GM20431 (cell line): ENCODE results near the gene GRIN2B.

Experiments
- in situ Hi-C: fragments of 300-500 bp; cut with MseI, MboI; formaldehyde crosslinking; loops from one replicate; pipeline ENCODE4 v1.15.0; 2020; ENCODE audit warnings: low sequenced_read_pairs; ENCODE audit not compliant: unreplicated experiment

The GRIN2B gene

GRCh38 chr12:13981296-13981962, at the start of gene GRIN2B:
GRIN2B (minus strand) TSS chr12:13981602; CDS start chr12:13866208, 115,394 bp downstream.
- in situ Hi-C loops, result no loop called here

GRCh38 chr12:14026537-14026936, 45.1 kb upstream of the GRIN2B start:
- in situ Hi-C loops, result no loop called here

GRCh38 chr12:14024591-14024990, 43.2 kb upstream of the GRIN2B start:
- in situ Hi-C loops, result no loop called here

GRCh38 chr12:14018080-14018479, 36.7 kb upstream of the GRIN2B start:
- in situ Hi-C loops, result no loop called here

GRCh38 chr12:14010989-14011388, 29.6 kb upstream of the GRIN2B start:
- in situ Hi-C loops, result no loop called here

GRCh38 chr12:14007639-14008038, 26.2 kb upstream of the GRIN2B start:
- in situ Hi-C loops, result no loop called here

- in situ Hi-C loops, result no loop called here
Observed at GRCh38 chr12:13992585-13992984, 11.2 kb upstream of the GRIN2B start.

- in situ Hi-C loops, result no loop called here
Observed at GRCh38 chr12:13992106-13992505, 10.7 kb upstream of the GRIN2B start.

- in situ Hi-C loops, result no loop called here
Observed at GRCh38 chr12:13986031-13986430, 4.6 kb upstream of the GRIN2B start.

GRCh38 chr12:13981990-13982389, 588 bp upstream of the GRIN2B start:
- in situ Hi-C loops, result no loop called here

GRCh38 chr12:13980538-13981295, 685 bp downstream of the GRIN2B start:
- in situ Hi-C loops, result no loop called here

GRCh38 chr12:13979772-13980378, 1.5 kb downstream of the GRIN2B start:
- in situ Hi-C loops, result no loop called here

GRCh38 chr12:13978876-13979275, 2.5 kb downstream of the GRIN2B start:
- in situ Hi-C loops, result no loop called here

GRCh38 chr12:13976880-13977279, 4.5 kb downstream of the GRIN2B start:
- in situ Hi-C loops, result no loop called here

- in situ Hi-C loops, result no loop called here
Observed at GRCh38 chr12:13976028-13976584, 5.3 kb downstream of the GRIN2B start.

GRCh38 chr12:13973996-13974395, 7.4 kb downstream of the GRIN2B start:
- in situ Hi-C loops, result no loop called here

- in situ Hi-C loops, result no loop called here
Observed at GRCh38 chr12:13970803-13971202, 10.6 kb downstream of the GRIN2B start.

- in situ Hi-C loops, result no loop called here
Observed at GRCh38 chr12:13968281-13968680, 13.1 kb downstream of the GRIN2B start.

GRCh38 chr12:13964666-13965065, 16.7 kb downstream of the GRIN2B start:
- in situ Hi-C loops, result no loop called here

GRCh38 chr12:13962699-13963098, 18.7 kb downstream of the GRIN2B start:
- in situ Hi-C loops, result no loop called here

- in situ Hi-C loops, result no loop called here
Observed at GRCh38 chr12:13961971-13962370, 19.4 kb downstream of the GRIN2B start.
